Measurements from ENCODE around the gene TUNAR.

DNA sequence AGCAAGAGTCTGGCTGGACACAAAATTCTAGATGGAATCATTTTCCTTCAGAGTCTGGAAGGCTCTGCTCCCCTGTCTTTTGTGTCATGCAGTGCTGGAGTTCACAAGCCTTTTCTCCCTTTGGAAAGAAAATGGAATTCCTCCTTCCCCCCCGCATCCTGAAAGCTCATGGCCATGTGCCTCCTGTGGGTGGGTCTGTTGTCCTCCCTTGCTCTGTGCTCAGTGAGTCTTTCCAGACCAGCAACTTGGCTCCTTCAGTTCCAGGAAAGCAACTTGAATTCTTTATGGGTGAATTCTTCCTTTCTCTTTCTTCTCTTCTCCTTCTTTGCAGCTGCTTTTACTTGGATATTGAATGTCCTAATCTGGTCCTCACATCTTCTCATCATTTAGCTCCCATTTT, 70.2 kb downstream of the TUNAR start:
- TF ChIP-seq POLR2A (IDR thresholded peaks at IDR 0.05) (no peak), CTCF (IDR thresholded peaks at IDR 0.05) (no peak)

All from adrenal gland (tissue), 5 donors.